ENCODE results near the gene GSG1L.
"Not testable (repeated sequence)": the region's sequence is repeated elsewhere in the genome, so short reads cannot be mapped to it uniquely, and the experiment has no call there.

GSG1L gene

GRCh38 chr16:27977966-27978365, 85.5 kb downstream of the GSG1L start:
- no peak for DNase-seq

DNA sequence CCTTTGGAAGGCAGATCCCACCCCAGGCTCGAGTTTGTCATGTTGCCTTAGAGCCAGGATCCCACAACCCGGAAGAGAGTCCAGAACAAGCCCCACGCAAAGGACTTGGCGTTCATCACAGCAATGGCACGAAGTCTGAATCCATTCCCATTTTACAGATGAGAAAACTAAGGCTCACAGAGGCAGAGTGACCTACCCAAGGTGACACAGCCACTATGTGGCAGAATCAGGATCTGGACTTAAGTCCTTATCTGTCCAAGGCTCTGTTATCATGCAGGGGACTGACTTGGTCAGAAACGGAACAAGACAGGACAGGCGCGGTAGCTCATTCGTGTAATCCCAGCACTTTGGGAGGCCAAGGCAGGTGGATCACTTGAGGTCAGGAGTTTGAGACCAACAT, 86.5 kb downstream of the GSG1L start:
- no peak for DNase-seq

DNA sequence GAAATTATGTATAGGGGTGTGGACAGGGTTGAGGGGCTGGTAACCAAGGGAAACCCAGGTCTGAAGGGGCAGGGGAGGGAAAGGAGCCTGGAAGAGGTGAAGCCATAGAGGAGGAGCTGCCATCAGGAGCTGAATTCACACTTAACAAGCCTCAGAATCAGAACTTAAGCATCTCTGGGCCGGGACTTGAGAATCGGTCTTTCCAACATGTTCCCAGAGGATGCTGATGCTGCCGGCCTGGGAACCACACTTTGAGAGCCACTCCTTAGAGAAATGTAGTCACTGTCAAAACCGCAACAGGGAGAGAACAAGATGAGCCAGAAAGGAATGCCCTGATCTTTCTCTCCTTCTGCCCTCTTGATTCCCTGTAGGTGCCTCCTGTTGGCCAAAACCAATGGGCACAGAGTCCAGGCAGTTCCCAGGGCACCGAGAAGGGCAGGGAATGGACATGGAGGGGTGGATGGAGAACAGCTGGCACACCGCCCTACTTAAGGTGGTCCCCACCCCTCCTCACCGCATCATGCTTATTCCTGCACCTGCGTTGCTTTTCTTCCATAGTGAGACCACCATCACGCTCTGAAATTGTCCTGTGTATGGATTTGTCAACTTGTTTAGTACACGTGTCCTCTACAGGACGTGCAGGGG, 88.5 kb downstream of the GSG1L start:
- no peak for DNase-seq

DNA sequence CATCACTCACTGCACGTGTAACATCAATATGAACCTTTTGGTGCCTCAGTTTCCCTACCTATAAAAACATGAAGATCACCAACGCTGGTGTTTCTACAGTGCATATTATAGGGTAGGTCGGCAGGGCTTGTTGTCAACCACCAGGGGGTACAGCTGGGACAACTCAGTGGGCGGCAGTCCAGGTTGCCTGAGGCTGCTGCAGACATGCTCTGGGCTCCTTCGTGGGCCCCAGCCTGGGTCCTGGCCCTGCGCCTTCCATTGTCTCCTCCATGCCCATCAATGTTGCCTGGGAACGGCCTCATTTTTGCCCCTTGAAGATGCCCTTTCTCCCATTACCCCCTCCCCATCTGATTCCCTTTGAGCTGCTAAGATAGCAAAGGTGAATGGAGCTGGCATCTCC, 89.8 kb downstream of the GSG1L start:
- DNase-seq, result no peak

DNA sequence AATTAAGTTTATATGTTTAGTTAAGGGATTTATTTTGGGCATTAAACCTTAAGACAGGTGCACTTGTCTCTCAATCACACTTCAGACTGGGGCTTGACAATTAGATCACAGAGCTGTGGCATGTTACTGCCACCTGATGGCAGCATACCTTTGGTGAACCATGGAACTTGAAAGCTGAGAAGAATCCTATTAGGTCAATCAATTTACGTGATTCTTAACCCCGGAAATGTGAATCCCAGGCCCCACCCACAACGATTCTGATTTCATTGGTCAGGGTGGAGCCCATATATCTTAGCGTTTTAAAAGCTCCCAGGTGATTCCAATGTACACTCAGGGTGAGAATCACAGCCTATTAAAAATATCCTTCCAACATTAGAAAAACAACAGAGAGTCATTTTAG, 91.0 kb downstream of the GSG1L start:
- DNase-seq, result peak; percentile 62

DNA sequence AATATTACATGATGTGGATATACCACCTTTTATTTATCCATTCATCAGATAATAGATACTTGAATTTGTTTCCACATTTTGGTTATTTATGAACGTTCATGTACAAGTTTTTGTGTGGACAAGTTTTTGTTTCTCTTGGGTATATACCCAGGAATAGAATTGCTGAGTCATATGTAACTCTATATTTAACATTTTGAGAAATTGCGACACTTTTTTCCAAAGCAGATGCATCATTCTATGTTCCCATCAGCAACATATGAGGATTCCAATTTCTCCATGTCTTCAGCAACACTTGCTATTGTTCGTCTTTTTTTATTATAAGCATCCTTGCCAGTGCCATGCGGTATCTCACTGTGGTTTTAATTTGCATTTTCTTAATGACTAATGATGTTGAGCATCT, 93.9 kb downstream of the GSG1L start:
- no peak for DNase-seq

GRCh38 chr16:27967169-27967568, 96.3 kb downstream of the GSG1L start:
- DNase-seq, result no peak

GRCh38 chr16:27966756-27967155, 96.8 kb downstream of the GSG1L start:
- DNase-seq, result no peak

DNA sequence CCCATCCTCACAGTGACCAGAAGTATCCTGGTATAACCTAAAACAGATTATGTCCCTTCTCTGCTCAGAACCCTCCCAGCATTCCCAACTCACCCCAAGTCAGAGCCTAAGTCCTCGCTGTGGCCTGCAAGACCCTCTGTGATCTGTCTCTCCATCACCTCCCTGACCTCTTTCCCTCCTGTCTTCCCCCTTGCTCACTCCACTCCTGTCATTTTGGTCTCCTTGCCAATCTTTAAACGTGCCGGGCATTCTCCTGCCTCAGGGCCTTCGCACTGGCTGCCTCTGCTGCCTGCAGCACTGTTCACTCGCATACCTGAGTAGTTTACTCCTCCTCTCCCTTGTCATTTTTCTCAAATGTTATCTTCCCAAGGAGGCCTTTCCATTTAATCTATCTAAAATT, 97.7 kb downstream of the GSG1L start:
- no peak for DNase-seq

DNA sequence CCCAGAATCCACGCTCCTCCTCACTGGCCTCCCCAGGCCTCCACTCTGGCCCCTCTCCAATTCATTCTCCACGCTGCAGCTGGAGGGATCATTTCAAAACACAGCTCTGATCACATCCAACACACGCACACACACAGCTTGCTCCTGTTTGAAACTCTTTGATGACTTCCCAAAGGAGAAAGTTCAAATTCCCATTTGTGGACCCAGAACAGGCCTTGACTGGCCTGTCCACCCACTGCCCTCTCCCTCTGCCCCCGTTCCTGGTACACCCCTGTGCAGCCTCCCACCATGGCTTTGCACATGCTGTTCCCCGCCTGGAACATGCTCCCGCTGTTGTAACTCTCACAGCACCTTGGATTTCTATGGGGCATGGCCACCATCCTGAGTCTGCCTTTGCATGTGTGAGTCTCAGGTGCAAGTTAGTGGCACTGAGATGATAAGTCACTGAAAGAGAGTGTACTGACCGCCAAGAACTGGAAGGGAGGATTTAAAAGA, 100.0 kb downstream of the GSG1L start:
- DNase-seq, result no peak

DNA sequence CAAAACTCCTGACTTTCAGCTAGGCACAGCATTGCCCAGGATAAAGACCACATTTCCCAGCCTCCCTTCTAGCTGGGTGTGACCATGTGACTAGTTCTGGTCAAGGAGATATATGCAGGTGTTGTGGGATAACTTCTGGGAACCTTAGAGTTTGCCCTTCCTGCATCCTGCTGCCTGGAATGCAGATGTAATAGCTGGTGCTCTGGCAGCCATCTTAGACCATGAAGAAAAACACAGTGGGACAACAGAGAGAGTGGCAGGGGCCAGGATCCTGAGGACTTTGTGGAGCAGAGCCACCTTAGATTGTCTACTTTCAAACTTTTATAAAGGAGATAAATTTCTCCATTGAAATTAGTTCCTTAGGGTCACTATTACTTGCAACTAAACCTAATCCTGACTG, 101.3 kb downstream of the GSG1L start:
- DNase-seq, result no peak

- no peak for DNase-seq
Observed at GRCh38 chr16:27961296-27961620, 102.3 kb downstream of the GSG1L start.

GRCh38 chr16:27960619-27961295, 102.8 kb downstream of the GSG1L start:
- no peak for DNase-seq

DNA sequence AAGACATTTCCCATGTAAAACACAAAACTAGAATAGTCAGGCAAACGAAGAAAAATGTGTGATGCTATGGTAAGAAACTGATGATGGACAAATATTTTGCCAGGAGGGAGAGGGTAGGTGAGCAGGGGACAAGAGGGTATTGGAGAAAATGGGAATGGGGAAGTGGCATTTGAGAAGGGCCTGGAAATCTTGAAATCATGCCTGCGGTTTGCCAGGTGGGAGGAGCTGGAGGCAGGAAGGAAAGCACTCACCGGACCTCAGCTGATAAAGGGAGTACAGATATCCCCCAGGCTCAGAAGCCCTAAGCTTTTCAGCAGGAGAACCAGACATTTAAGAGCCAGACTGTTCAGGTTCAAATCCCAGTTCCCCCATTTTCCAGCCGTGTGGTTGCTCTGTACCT, 103.6 kb downstream of the GSG1L start:
- no peak for DNase-seq

GRCh38 chr16:27954191-27954590, 109.3 kb downstream of the GSG1L start:
- no peak for DNase-seq

GRCh38 chr16:27952811-27953210, 110.7 kb downstream of the GSG1L start:
- no peak for DNase-seq

- no peak for DNase-seq
Observed at GRCh38 chr16:27951489-27952120, 111.9 kb downstream of the GSG1L start.

GRCh38 chr16:27950206-27950887, 113.2 kb downstream of the GSG1L start:
- DNase-seq, result no peak

DNA sequence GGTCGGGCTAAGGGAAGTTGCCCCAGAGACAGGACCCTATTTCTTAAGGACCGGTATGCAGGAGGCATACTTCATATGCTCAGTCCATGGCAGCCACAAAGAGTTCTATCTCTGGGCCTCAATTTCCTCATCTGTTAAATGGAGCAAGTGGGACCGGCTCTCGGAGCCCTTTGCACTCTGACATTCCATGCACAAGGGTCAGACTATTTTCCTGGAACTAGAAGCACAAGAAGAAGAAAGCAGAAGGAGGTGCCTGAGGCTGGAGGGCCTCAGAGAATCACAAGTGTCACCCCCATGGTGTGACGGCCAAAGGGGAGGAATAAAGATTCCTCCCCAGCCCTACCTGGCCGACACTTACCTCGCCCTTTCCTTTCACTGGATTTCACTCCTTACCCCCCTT, 115.8 kb downstream of the GSG1L start:
- no peak for DNase-seq

- DNase-seq, result no peak
Observed at GRCh38 chr16:27945233-27945973, 118.1 kb downstream of the GSG1L start.

- no peak for DNase-seq
Observed at GRCh38 chr16:27943766-27944165, 119.7 kb downstream of the GSG1L start.

- DNase-seq, result not testable (repeated sequence)
Observed at GRCh38 chr16:27942071-27942470, 121.4 kb downstream of the GSG1L start.

DNA sequence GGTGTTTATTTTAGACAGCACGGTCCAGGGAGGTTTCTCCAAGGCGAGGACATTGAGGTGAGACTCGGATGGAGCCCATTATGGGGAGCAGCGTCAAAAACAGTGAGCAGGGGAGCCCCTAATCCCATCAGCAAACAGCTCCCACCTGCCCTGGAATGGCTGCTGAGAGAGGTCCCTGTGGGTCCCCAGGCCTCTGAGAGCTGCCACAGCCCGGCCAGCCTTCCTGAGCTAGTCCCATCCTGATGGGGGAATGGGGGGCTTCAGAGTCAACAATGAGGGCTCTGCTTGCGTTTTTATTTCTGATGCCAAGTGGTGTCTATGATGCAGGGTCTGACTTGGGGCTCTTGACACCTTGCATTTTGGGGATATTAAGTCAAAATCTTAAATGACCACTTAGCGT, 128.4 kb downstream of the GSG1L start:
- DNase-seq, result no peak
